ENCODE data around the gene MSANTD2.
"Not testable (repeated sequence)": the region's sequence is repeated elsewhere in the genome, so short reads cannot be mapped to it uniquely, and the experiment has no call there.

The MSANTD2 gene

GRCh38 chr11:124776865-124777645 is 23.2 kb downstream of the MSANTD2 start:
- DNase-seq (ENCODE audit: low read depth, low spot score), result no peak

GRCh38 chr11:124770959-124771358 is 29.2 kb downstream of the MSANTD2 start:
- not testable (repeated sequence) for DNase-seq (ENCODE audit: low read depth, low spot score)

GRCh38 chr11:124769806-124770774 is 30.1 kb downstream of the MSANTD2 start:
- peak; percentile 65 for DNase-seq (ENCODE audit: low read depth, low spot score)

GRCh38 chr11:124768914-124769313 is 31.3 kb downstream of the MSANTD2 start:
- no peak for DNase-seq (ENCODE audit: low read depth, low spot score)

GRCh38 chr11:124766156-124766555 is 34.0 kb downstream of the MSANTD2 start:
- no peak for DNase-seq (ENCODE audit: low read depth, low spot score)

GRCh38 chr11:124763156-124763947 is 36.9 kb downstream of the MSANTD2 start:
- peak; percentile 91 for DNase-seq (ENCODE audit: low read depth, low spot score)

- DNase-seq (ENCODE audit: low read depth, low spot score), result peak; percentile 23
Observed at GRCh38 chr11:124762624-124763155, 37.5 kb downstream of the MSANTD2 start.

- DNase-seq (ENCODE audit: low read depth, low spot score), result no peak
Observed at GRCh38 chr11:124762105-124762623, 38.0 kb downstream of the MSANTD2 start, which contains the start of gene ESAM. Gene ESAM, minus strand, starts transcription at chr11:124762290. Its CDS starts 136 bp downstream, at chr11:124762154.

- no peak for DNase-seq (ENCODE audit: low read depth, low spot score)
Observed at GRCh38 chr11:124761301-124762104, 38.7 kb downstream of the MSANTD2 start.

GRCh38 chr11:124760806-124761205 is 39.4 kb downstream of the MSANTD2 start:
- no peak for DNase-seq (ENCODE audit: low read depth, low spot score)

- no peak for DNase-seq (ENCODE audit: low read depth, low spot score)
Observed at GRCh38 chr11:124760205-124760652, 40.0 kb downstream of the MSANTD2 start.

GRCh38 chr11:124759266-124760204 is 40.7 kb downstream of the MSANTD2 start:
- DNase-seq (ENCODE audit: low read depth, low spot score), result no peak

- peak; percentile 85 for DNase-seq (ENCODE audit: low read depth, low spot score)
Observed at GRCh38 chr11:124758355-124759265, 41.6 kb downstream of the MSANTD2 start.

- no peak for DNase-seq (ENCODE audit: low read depth, low spot score)
Observed at GRCh38 chr11:124757320-124757719, 42.9 kb downstream of the MSANTD2 start.

GRCh38 chr11:124756753-124757227 is 43.4 kb downstream of the MSANTD2 start:
- DNase-seq (ENCODE audit: low read depth, low spot score), result no peak

- no peak for DNase-seq (ENCODE audit: low read depth, low spot score)
Observed at GRCh38 chr11:124756033-124756752, 44.0 kb downstream of the MSANTD2 start.

- DNase-seq (ENCODE audit: low read depth, low spot score), result no peak
Observed at GRCh38 chr11:124754710-124755109, 45.5 kb downstream of the MSANTD2 start.
